SU-DHL-6 (cell line): ENCODE results near the gene MTMR12.

Experiments
- H2AFZ ChIP-seq: fragments of 200-600 bp; sonication (generic); 2 replicates; pipeline ENCODE4 v1.6.1; 2014; ENCODE audit warnings: low read depth, mild to moderate bottlenecking, moderate library complexity, mixed read lengths, antibody characterized with exemption, low read length; ENCODE audit not compliant: severe bottlenecking
- H3F3A ChIP-seq: fragments of 200-600 bp; shearing (Covaris generic); 2 replicates; pipeline ENCODE4 v1.6.0; 2016; ENCODE audit warnings: antibody characterized with exemption, mild to moderate bottlenecking; ENCODE audit not compliant: insufficient read depth
- H3K27ac ChIP-seq: fragments of 200-600 bp; sonication (generic); 2 replicates; pipeline ENCODE4 v1.5.1; 2016; ENCODE audit warnings: low read depth, mild to moderate bottlenecking, low read length, moderate library complexity, mixed read lengths
- H3K27me3 ChIP-seq: fragments of 200-600 bp; sonication (generic), shearing (Covaris generic); 2 replicates; pipeline ENCODE4 v1.6.0; 2014; ENCODE audit warnings: mild to moderate bottlenecking, low read length
- H3K36me3 ChIP-seq: fragments of 200-600 bp; sonication (generic); 2 replicates; pipeline ENCODE4 v1.6.1; 2014; ENCODE audit warnings: mild to moderate bottlenecking, low read length, mixed read lengths
- H3K4me2 ChIP-seq: fragments of 300-600, 200-600 bp; shearing (Covaris generic), sonication (generic); 2 replicates; pipeline ENCODE4 v1.6.0; 2014; ENCODE audit warnings: low read length, low read depth, mild to moderate bottlenecking; ENCODE audit not compliant: poor library complexity, severe bottlenecking
- H3K4me3 ChIP-seq: fragments of 200-600 bp; sonication (generic); 2 replicates; pipeline ENCODE4 v1.5.1; 2014; ENCODE audit warnings: antibody characterized with exemption, low read length, mild to moderate bottlenecking, mixed read lengths; ENCODE audit not compliant: insufficient read depth, poor library complexity, severe bottlenecking
- H3K79me2 ChIP-seq: fragments of 200-600 bp; sonication (generic); 2 replicates; pipeline ENCODE4 v1.6.1; 2014; ENCODE audit warnings: mild to moderate bottlenecking, low read length, moderate library complexity; ENCODE audit not compliant: insufficient read depth
- H3K9ac ChIP-seq: fragments of 200-600 bp; sonication (generic); 2 replicates; pipeline ENCODE4 v1.7.0; 2014; ENCODE audit warnings: mild to moderate bottlenecking, low read length
- H3K9me2 ChIP-seq: fragments of 200-600 bp; sonication (generic); replicated peaks from 2 replicates; pipeline ENCODE4 v1.6.1; 2014; ENCODE audit warnings: low read length; ENCODE audit not compliant: insufficient read depth
- H3K9me3 ChIP-seq: fragments of 200-600 bp; sonication (generic); 2 replicates; pipeline ENCODE4 v1.6.1; 2014; ENCODE audit warnings: low read length, mixed read lengths; ENCODE audit not compliant: insufficient read depth
- H4K20me1 ChIP-seq: fragments of 200-600 bp; sonication (generic); 2 replicates; pipeline ENCODE4 v1.6.1; 2014; ENCODE audit warnings: low read depth, mild to moderate bottlenecking, antibody characterized with exemption, low read length, moderate library complexity, mixed read lengths
- EZH2phosphoT487 ChIP-seq: fragments of 200-600 bp; sonication (generic), shearing (Covaris generic); conservative IDR thresholded peaks from 2 replicates; pipeline ENCODE4 v1.6.1; 2018; ENCODE audit warnings: mild to moderate bottlenecking, antibody characterized with exemption, low read length, moderate library complexity, mixed read lengths
- TF ChIP-seq, protein P1 (sequence below): fragments of 200-600 bp; sonication (generic); IDR thresholded peaks from one replicate; pipeline ENCODE4 v1.5.1; 2017; ENCODE audit warnings: antibody characterized with exemption, mild to moderate bottlenecking, low read length, moderate library complexity; ENCODE audit not compliant: insufficient read depth, poor library complexity, severe bottlenecking

The MTMR12 gene

GRCh38 chr5:32343058-32343672 is 30.4 kb upstream of the MTMR12 start:
- Histone ChIP-seq H3K36me3 (peaks cover 9% of the 10 kb centered on the region; the same call in 1 of the 2 replicates), H3K27ac (no peak overlapping the region), H3K4me3 (no peak overlapping the region), H3K79me2 (no peaks in the 10 kb centered on the region), H3K9me2 (no peaks in the 10 kb centered on the region), H3K27me3 (no peaks in the 10 kb centered on the region), H3F3A (0 out of 2 replicates have a peak, but pooled peaks cover 3% of the 10 kb centered on the region), H4K20me1 (no peaks in the 10 kb centered on the region), H2AFZ (no peak overlapping the region), H3K9me3 (peaks cover 42% of the 10 kb centered on the region), H3K9ac (no peak overlapping the region), H3K4me2 (no peak overlapping the region)
- TF ChIP-seq, protein P1, sequence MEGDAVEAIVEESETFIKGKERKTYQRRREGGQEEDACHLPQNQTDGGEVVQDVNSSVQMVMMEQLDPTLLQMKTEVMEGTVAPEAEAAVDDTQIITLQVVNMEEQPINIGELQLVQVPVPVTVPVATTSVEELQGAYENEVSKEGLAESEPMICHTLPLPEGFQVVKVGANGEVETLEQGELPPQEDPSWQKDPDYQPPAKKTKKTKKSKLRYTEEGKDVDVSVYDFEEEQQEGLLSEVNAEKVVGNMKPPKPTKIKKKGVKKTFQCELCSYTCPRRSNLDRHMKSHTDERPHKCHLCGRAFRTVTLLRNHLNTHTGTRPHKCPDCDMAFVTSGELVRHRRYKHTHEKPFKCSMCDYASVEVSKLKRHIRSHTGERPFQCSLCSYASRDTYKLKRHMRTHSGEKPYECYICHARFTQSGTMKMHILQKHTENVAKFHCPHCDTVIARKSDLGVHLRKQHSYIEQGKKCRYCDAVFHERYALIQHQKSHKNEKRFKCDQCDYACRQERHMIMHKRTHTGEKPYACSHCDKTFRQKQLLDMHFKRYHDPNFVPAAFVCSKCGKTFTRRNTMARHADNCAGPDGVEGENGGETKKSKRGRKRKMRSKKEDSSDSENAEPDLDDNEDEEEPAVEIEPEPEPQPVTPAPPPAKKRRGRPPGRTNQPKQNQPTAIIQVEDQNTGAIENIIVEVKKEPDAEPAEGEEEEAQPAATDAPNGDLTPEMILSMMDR: no peak
- no peak for TF ChIP-seq EZH2phosphoT487

DNA sequence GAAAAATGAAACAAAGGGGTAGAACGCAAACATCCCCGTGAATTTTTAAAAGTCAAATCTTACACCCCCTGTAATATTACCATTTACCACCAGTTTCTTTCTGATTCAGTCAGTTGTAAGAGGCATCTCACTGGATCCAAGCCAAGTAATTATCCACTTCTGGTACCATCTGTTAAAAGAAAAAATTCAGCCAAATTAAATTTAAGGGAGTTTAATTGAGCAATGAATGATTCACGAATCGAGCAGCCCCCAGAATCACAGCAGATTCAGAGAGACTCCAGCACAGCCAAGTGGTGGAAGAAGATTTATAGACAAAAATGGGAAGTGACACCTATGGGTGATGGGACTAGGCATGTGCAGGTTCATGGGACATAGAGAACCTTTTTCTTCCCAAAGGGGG is 29.9 kb upstream of the MTMR12 start:
- TF ChIP-seq, protein P1: no peak
- no peak for TF ChIP-seq EZH2phosphoT487
- Histone ChIP-seq H3F3A (0 out of 2 replicates have a peak, but pooled peaks cover 3% of the 10 kb centered on the region), H3K27me3 (no peaks in the 10 kb centered on the region), H3K4me2 (no peak overlapping the region), H4K20me1 (no peaks in the 10 kb centered on the region), H3K79me2 (no peaks in the 10 kb centered on the region), H3K9ac (no peak overlapping the region), H3K9me3 (peaks cover 41% of the 10 kb centered on the region), H3K27ac (no peak overlapping the region), H3K36me3 (peaks cover 9% of the 10 kb centered on the region; the same call in 1 of the 2 replicates), H3K4me3 (no peak overlapping the region), H3K9me2 (no peaks in the 10 kb centered on the region), H2AFZ (no peak overlapping the region)

DNA sequence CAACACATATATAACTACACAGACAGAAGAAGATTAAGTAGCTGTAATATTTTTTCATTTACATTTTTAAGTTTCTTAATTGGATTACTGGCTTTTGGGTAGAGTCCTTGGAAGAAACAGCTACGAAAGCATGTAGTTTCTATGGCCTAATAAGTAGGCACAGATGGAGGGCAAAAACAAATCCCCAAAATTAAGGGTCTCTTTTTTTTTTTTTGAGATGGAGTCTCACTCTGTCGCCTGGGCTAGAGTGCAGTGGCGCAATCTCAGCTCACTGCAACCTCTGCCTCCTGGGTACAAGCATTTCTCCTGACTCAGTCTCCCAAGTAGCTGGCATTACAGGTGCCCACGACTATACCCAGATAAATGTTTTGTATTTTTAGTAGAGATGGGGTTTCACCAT is 27.1 kb upstream of the MTMR12 start:
- Histone ChIP-seq H3K4me3 (no peak overlapping the region), H3K9me3 (peaks cover 32% of the 10 kb centered on the region), H3K4me2 (no peak overlapping the region), H3K9me2 (no peaks in the 10 kb centered on the region), H3F3A (0 out of 2 replicates have a peak, but pooled peaks cover 3% of the 10 kb centered on the region), H3K27me3 (no peaks in the 10 kb centered on the region), H3K36me3 (peaks cover 9% of the 10 kb centered on the region; the same call in 1 of the 2 replicates), H2AFZ (no peak overlapping the region), H3K9ac (no peak overlapping the region), H3K27ac (no peak overlapping the region), H3K79me2 (no peaks in the 10 kb centered on the region), H4K20me1 (no peaks in the 10 kb centered on the region)
- TF ChIP-seq, protein P1: no peak
- no peak for TF ChIP-seq EZH2phosphoT487
